K562 (cell line): Measurements from ENCODE around the gene COX5A. TPM values are rescaled to one million over a fixed set of nuclear protein-coding genes. Genes with fewer than 3 reads are reported as not detected.

Experiments
- BRF1 ChIP-seq: IDR thresholded peaks from 3 replicates; pipeline ENCODE4 v1.6.1; 2011; ENCODE audit warnings: borderline replicate concordance, mild to moderate bottlenecking; ENCODE audit not compliant: insufficient read length; ENCODE audit errors: extremely low read depth
- CREBBP ChIP-seq: IDR thresholded peaks from one replicate; pipeline ENCODE4 v1.6.1; 2012; ENCODE audit warnings: low read depth, mild to moderate bottlenecking, control low read depth, inconsistent platforms, low read length
- CREM ChIP-seq: IDR thresholded peaks from 2 replicates; pipeline ENCODE4 v1.6.1; 2014; ENCODE audit warnings: antibody characterized with exemption, low read depth
- JUNB ChIP-seq: fragments of 450-650 bp; formaldehyde crosslinking; conservative IDR thresholded peaks from 2 replicates; pipeline ENCODE4 v1.4.0; 2020; ENCODE audit warnings: mild to moderate bottlenecking
- KLF16 ChIP-seq: IDR thresholded peaks from 2 replicates; pipeline ENCODE4 v1.6.1; 2016; ENCODE audit warnings: antibody characterized with exemption
- MCM3 ChIP-seq: fragments of 450-650 bp; IDR thresholded peaks from 2 replicates; pipeline ENCODE4 v1.6.1; 2016
- MTF1 ChIP-seq: fragments of 250-450 bp; sonication (Bioruptor Pico); IDR thresholded peaks from 2 replicates; pipeline ENCODE4 v1.9.0; 2021; ENCODE audit warnings: moderate library complexity, mild to moderate bottlenecking, inconsistent platforms, borderline replicate concordance
- OTX1 ChIP-seq: fragments of 450-650 bp; formaldehyde crosslinking; IDR thresholded peaks from 2 replicates; pipeline ENCODE4 v1.4.0; 2022; ENCODE audit warnings: mild to moderate bottlenecking
- POLR3G ChIP-seq: IDR thresholded peaks from 2 replicates; pipeline ENCODE4 v1.6.1; 2011; ENCODE audit not compliant: insufficient read length, insufficient replicate concordance; ENCODE audit errors: extremely low read depth
- SIX5 ChIP-seq, 2 experiments: IDR thresholded peaks; 2 replicates each; pipeline ENCODE4 v1.6.1; 2011; ENCODE audit warnings: low read length in 2 of 2, borderline replicate concordance in 1 of 2, low read depth in 1 of 2, mild to moderate bottlenecking in 1 of 2, moderate library complexity in 1 of 2; ENCODE audit not compliant: insufficient read depth in 1 of 2
- SP1 ChIP-seq: sonication (generic); formaldehyde crosslinking; IDR thresholded peaks from 2 replicates; pipeline ENCODE4 v1.8.1; 2022; ENCODE audit warnings: mild to moderate bottlenecking, missing genetic modification reagents
- ZNF143 ChIP-seq: sonication (generic); formaldehyde crosslinking; IDR thresholded peaks from 2 replicates; pipeline ENCODE4 v1.9.0; 2022; ENCODE audit warnings: mild to moderate bottlenecking, missing genetic modification reagents
- ZNF184 ChIP-seq: sonication (generic); formaldehyde crosslinking; IDR thresholded peaks from 2 replicates; pipeline ENCODE4 v1.5.0; 2020; ENCODE audit warnings: missing genetic modification reagents
- ZNF639 ChIP-seq, 2 experiments: fragments of 200-800 bp in 1 of 2; sonication (Bioruptor generic) in 1 of 2; sonication (generic) in 1 of 2; formaldehyde crosslinking in 1 of 2; IDR thresholded peaks in 1 of 2; conservative IDR thresholded peaks in 1 of 2; 2 replicates each; pipeline versions ENCODE4 v1.5.0 to v1.6.1; 2016 to 2020; ENCODE audit warnings: missing compliant biosample characterization in 1 of 2, missing genetic modification characterization in 1 of 2, missing genetic modification reagents in 1 of 2
- ZNF764 ChIP-seq: fragments of 250-450 bp; sonication (Bioruptor Pico); IDR thresholded peaks from 2 replicates; pipeline ENCODE4 v1.4.0; 2020; ENCODE audit warnings: low read depth, mild to moderate bottlenecking, moderate library complexity
- polyA plus RNA-seq, 8 experiments: library from polyadenylated mRNA; depleted of rRNA in 4 of 8; stranded (reverse) in 5 of 8; unstranded in 3 of 8; fragments of >200 nt; fragmentation: Nextera tagmentation in 2 of 8; fragmentation: Illumina TruSeq in 1 of 8; extraction: Ambion mirVana in 2 of 8; extraction: Trizol in 1 of 8; gene quantifications; 2 replicates each; pipeline versions ENCODE4 v1.2.1 to v1.2.3, GENCODE V29; 2011 to 2014; ENCODE audit warnings: inconsistent platforms in 1 of 8, missing spikeins in 1 of 8
- total RNA-seq, 7 experiments: library from RNA; depleted of rRNA in 6 of 7; stranded (reverse); fragments of >200 nt in 6 of 7; fragmentation: Illumina TruSeq in 2 of 7; extraction: Trizol in 2 of 7; gene quantifications; 2 replicates each; pipeline versions ENCODE4 v1.2.1 to v1.2.3, GENCODE V29; 2011 to 2021; ENCODE audit warnings: low replicate concordance in 1 of 7
- TF ChIP-seq, protein P1 (sequence below): fragments of 150-350 bp; IDR thresholded peaks from 2 replicates; pipeline ENCODE4 v1.6.1; 2014; ENCODE audit warnings: low read depth, mild to moderate bottlenecking, low read length, borderline replicate concordance
- TF ChIP-seq, protein P2 (sequence below): fragments of 250-450 bp; sonication (Bioruptor Pico); IDR thresholded peaks from 2 replicates; pipeline ENCODE4 v1.9.0; 2021; ENCODE audit warnings: mild to moderate bottlenecking

COX5A gene
- total and polyA plus RNA-seq, 9 of the 15 experiments (the other 6 are each of a cell fraction or from before 2014, with no cell fraction given) = 86.8 to 553 (median 371) TPM

GRCh38 chr15:74955796-74956647, 18.1 kb upstream of the COX5A start (continued):
- TF ChIP-seq ZNF639 (CRISPR knock-in tag; conservative IDR thresholded peaks at IDR 0.05 in 1 of 2, IDR thresholded peaks at IDR 0.05 in 1 of 2) = 0 out of 4 replicates have a peak, but pooled peaks of 1 of the 2 experiments have one; percentile 58
- TF ChIP-seq CREBBP = no peak
- no peak for TF ChIP-seq JUNB (CRISPR knock-in tag)
- TF ChIP-seq BRF1 = no peak
- TF ChIP-seq OTX1 (CRISPR knock-in tag) = no peak
- no peak for TF ChIP-seq ZNF764 (CRISPR knock-in tag)
- TF ChIP-seq SIX5 (IDR thresholded peaks at IDR 0.05; ENCODE audit: borderline replicate concordance in 1 of 2, insufficient read depth in 1 of 2, low read depth in 1 of 2, low read length in 2 of 2) = peak in 1 of 2 experiments; percentile 20; a peak in 1 of 4 replicates
- no peak for TF ChIP-seq ZNF184 (CRISPR knock-in tag)
- TF ChIP-seq SP1 = peak; percentile 53; the same call in 1 of the 2 replicates
- TF ChIP-seq CREM = peak; percentile 85
- TF ChIP-seq POLR3G = no peak
- no peak for TF ChIP-seq KLF16
- no peak for TF ChIP-seq MCM3
- TF ChIP-seq, protein P1, sequence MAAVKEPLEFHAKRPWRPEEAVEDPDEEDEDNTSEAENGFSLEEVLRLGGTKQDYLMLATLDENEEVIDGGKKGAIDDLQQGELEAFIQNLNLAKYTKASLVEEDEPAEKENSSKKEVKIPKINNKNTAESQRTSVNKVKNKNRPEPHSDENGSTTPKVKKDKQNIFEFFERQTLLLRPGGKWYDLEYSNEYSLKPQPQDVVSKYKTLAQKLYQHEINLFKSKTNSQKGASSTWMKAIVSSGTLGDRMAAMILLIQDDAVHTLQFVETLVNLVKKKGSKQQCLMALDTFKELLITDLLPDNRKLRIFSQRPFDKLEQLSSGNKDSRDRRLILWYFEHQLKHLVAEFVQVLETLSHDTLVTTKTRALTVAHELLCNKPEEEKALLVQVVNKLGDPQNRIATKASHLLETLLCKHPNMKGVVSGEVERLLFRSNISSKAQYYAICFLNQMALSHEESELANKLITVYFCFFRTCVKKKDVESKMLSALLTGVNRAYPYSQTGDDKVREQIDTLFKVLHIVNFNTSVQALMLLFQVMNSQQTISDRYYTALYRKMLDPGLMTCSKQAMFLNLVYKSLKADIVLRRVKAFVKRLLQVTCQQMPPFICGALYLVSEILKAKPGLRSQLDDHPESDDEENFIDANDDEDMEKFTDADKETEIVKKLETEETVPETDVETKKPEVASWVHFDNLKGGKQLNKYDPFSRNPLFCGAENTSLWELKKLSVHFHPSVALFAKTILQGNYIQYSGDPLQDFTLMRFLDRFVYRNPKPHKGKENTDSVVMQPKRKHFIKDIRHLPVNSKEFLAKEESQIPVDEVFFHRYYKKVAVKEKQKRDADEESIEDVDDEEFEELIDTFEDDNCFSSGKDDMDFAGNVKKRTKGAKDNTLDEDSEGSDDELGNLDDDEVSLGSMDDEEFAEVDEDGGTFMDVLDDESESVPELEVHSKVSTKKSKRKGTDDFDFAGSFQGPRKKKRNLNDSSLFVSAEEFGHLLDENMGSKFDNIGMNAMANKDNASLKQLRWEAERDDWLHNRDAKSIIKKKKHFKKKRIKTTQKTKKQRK = no peak
- TF ChIP-seq, protein P2, sequence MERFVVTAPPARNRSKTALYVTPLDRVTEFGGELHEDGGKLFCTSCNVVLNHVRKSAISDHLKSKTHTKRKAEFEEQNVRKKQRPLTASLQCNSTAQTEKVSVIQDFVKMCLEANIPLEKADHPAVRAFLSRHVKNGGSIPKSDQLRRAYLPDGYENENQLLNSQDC (CRISPR knock-in tag) = no peak
- no peak for TF ChIP-seq MTF1
- peak; percentile 68 for TF ChIP-seq ZNF143 (CRISPR knock-in tag)
